H9 (cell line): ENCODE data around the gene CYB5B. TPM values are rescaled to one million over a fixed set of nuclear protein-coding genes. Genes with fewer than 3 reads are reported as not detected.

Experiments used
- DNase-seq: peaks from one replicate; pipeline ENCODE4 v3.0.0-alpha.2; 2017
- H2AFZ ChIP-seq: one replicate; pipeline ENCODE4 v1.6.1; 2013; ENCODE audit warnings: mild to moderate bottlenecking, low read length, control low read depth, moderate library complexity
- H2AK5ac ChIP-seq: 2 replicates; pipeline ENCODE4 v1.6.1; 2013; ENCODE audit warnings: low read length, control low read depth, mixed read lengths; ENCODE audit not compliant: insufficient read length
- H2BK120ac ChIP-seq: one replicate; pipeline ENCODE4 v1.6.1; 2013; ENCODE audit warnings: low read depth, mild to moderate bottlenecking, low read length, control low read depth, inconsistent platforms; ENCODE audit not compliant: poor library complexity, severe bottlenecking
- H2BK12ac ChIP-seq: 2 replicates; pipeline ENCODE4 v1.6.1; 2013; ENCODE audit warnings: low read length, control low read depth, mixed read lengths, low read depth; ENCODE audit not compliant: insufficient read length
- H2BK15ac ChIP-seq: 2 replicates; pipeline ENCODE4 v1.6.1; 2013; ENCODE audit warnings: low read depth, low read length, control low read depth
- H2BK20ac ChIP-seq: one replicate; pipeline ENCODE4 v1.6.1; 2013; ENCODE audit warnings: low read depth, mild to moderate bottlenecking, low read length, control low read depth, inconsistent platforms; ENCODE audit not compliant: poor library complexity, severe bottlenecking
- H2BK5ac ChIP-seq: 2 replicates; pipeline ENCODE4 v1.6.1; 2013; ENCODE audit warnings: low read length, control low read depth, mixed read lengths; ENCODE audit not compliant: insufficient read length
- H3K14ac ChIP-seq: 2 replicates; pipeline ENCODE4 v1.6.1; 2013; ENCODE audit warnings: low read length, control low read depth; ENCODE audit not compliant: insufficient read depth
- H3K18ac ChIP-seq: 2 replicates; pipeline ENCODE4 v1.6.1; 2013; ENCODE audit warnings: low read depth, mild to moderate bottlenecking, mixed read lengths, low read length, control low read depth; ENCODE audit not compliant: insufficient read length
- H3K23ac ChIP-seq: 2 replicates; pipeline ENCODE4 v1.6.1; 2013; ENCODE audit warnings: low read length, control low read depth, mixed read lengths, low read depth; ENCODE audit not compliant: insufficient read length
- H3K23me2 ChIP-seq: 2 replicates; pipeline ENCODE4 v1.6.1; 2013; ENCODE audit warnings: low read depth, mild to moderate bottlenecking, mixed read lengths, low read length, control low read depth; ENCODE audit not compliant: insufficient read length, poor library complexity, severe bottlenecking
- H3K27ac ChIP-seq: 2 replicates; pipeline ENCODE4 v1.5.1; 2013; ENCODE audit warnings: low read length, control low read depth, mixed read lengths, low read depth; ENCODE audit not compliant: insufficient read length
- H3K27me3 ChIP-seq: 2 replicates; pipeline ENCODE4 v1.6.1; 2013; ENCODE audit warnings: low read length, control low read depth, inconsistent platforms; ENCODE audit not compliant: insufficient read depth
- H3K4ac ChIP-seq: 2 replicates; pipeline ENCODE4 v1.6.1; 2013; ENCODE audit warnings: low read depth, mild to moderate bottlenecking, control low read depth, inconsistent platforms, low read length, moderate library complexity
- H3K4me1 ChIP-seq: 2 replicates; pipeline ENCODE4 v1.6.1; 2013; ENCODE audit warnings: low read length, control low read depth, inconsistent platforms; ENCODE audit not compliant: insufficient read depth
- H3K4me2 ChIP-seq: 2 replicates; pipeline ENCODE4 v1.6.1; 2013; ENCODE audit warnings: low read length, control low read depth, mixed read lengths; ENCODE audit not compliant: insufficient read length, insufficient read depth
- H3K56ac ChIP-seq: 2 replicates; pipeline ENCODE4 v1.6.1; 2013; ENCODE audit warnings: low read depth, mild to moderate bottlenecking, mixed read lengths, low read length, control low read depth; ENCODE audit not compliant: insufficient read length
- H3K79me1 ChIP-seq: 2 replicates; pipeline ENCODE4 v1.6.1; 2013; ENCODE audit warnings: low read depth, mild to moderate bottlenecking, moderate library complexity, low read length, control low read depth, inconsistent platforms; ENCODE audit not compliant: insufficient read depth, poor library complexity, severe bottlenecking
- H3K79me2 ChIP-seq: 2 replicates; pipeline ENCODE4 v1.6.1; 2013; ENCODE audit warnings: low read length, control low read depth, inconsistent platforms; ENCODE audit not compliant: insufficient read depth
- H3K9ac ChIP-seq: 2 replicates; pipeline ENCODE4 v1.6.1; 2013; ENCODE audit warnings: low read length, control low read depth, mixed read lengths; ENCODE audit not compliant: insufficient read length; ENCODE audit errors: extremely low read depth
- H3K9me3 ChIP-seq: one replicate; pipeline ENCODE4 v1.6.1; 2013; ENCODE audit warnings: low read depth, low read length, inconsistent platforms; ENCODE audit not compliant: control insufficient read depth
- H3T11ph ChIP-seq: one replicate; pipeline ENCODE4 v1.6.1; 2013; ENCODE audit warnings: mild to moderate bottlenecking, low read length, control low read depth, inconsistent platforms
- H4K20me1 ChIP-seq: one replicate; pipeline ENCODE4 v1.6.1; 2013; ENCODE audit not compliant: control insufficient read depth, insufficient read length, insufficient read depth
- H4K5ac ChIP-seq: 2 replicates; pipeline ENCODE4 v1.6.1; 2013; ENCODE audit warnings: low read depth, mild to moderate bottlenecking, mixed read lengths, low read length, control low read depth; ENCODE audit not compliant: insufficient read length
- H4K8ac ChIP-seq: replicated peaks from 2 replicates; pipeline ENCODE4 v1.6.1; 2013; ENCODE audit warnings: low read length, control low read depth, mixed read lengths, low read depth; ENCODE audit not compliant: insufficient read length
- H4K91ac ChIP-seq: 2 replicates; pipeline ENCODE4 v1.6.1; 2013; ENCODE audit warnings: low read depth, mild to moderate bottlenecking, moderate library complexity, mixed read lengths, low read length, control low read depth; ENCODE audit not compliant: insufficient read length
- H3K27ac Mint-ChIP-seq, 3 experiments: 2 replicates in 2 of 3; 3 replicates in 1 of 3; pipeline ENCODE4 v1.8.0; 2020 to 2021; ENCODE audit warnings: mixed read lengths in 3 of 3, mild to moderate bottlenecking in 1 of 3, moderate library complexity in 1 of 3
- H3K27me3 Mint-ChIP-seq: 2 replicates; pipeline ENCODE4 v1.8.0; 2021; ENCODE audit warnings: low read depth, mild to moderate bottlenecking, moderate library complexity, mixed read lengths
- H3K36me3 Mint-ChIP-seq, 3 experiments: 2 replicates in 2 of 3; 3 replicates in 1 of 3; pipeline ENCODE4 v1.8.0; 2020 to 2021; ENCODE audit warnings: low read depth in 3 of 3, mixed read lengths in 3 of 3; ENCODE audit not compliant: insufficient read depth in 1 of 3
- H3K4me1 Mint-ChIP-seq, 2 experiments: 2 replicates each; pipeline ENCODE4 v1.8.0; 2020; ENCODE audit warnings: mixed read lengths in 2 of 2
- H3K4me3 Mint-ChIP-seq, 2 experiments: 2 replicates in 1 of 2; 3 replicates in 1 of 2; pipeline ENCODE4 v1.8.0; 2020 to 2021; ENCODE audit warnings: mild to moderate bottlenecking in 2 of 2, mixed read lengths in 2 of 2, moderate library complexity in 1 of 2
- H3K9me3 Mint-ChIP-seq, 2 experiments: 2 replicates in 1 of 2; 3 replicates in 1 of 2; pipeline ENCODE4 v1.8.0; 2020; ENCODE audit warnings: mild to moderate bottlenecking in 2 of 2, mixed read lengths in 2 of 2, moderate library complexity in 1 of 2
- CTCF ChIP-seq: fragments of 200-600 bp; sonication (generic); conservative IDR thresholded peaks from 3 replicates; pipeline ENCODE4 v1.8.0; 2021; ENCODE audit warnings: antibody characterized with exemption, mild to moderate bottlenecking
- WGBS: extraction: QIAGEN DNeasy Blood & Tissue Kit; methylation state at CpG from one replicate; pipeline ENCODE4 v1.1.7; 2013; ENCODE audit warnings: missing lambda C conversion rate, low lambda C conversion rate, mixed read lengths; ENCODE audit not compliant: insufficient read length; ENCODE audit errors: extremely low coverage; 5-methylcytosine and 5-hydroxymethylcytosine counted together
- total RNA-seq: library from RNA; stranded (reverse); gene quantifications from 2 replicates; pipeline ENCODE4 v1.2.1, GENCODE V29; 2021

The CYB5B gene
- total RNA-seq, 1 experiment from 2014 or later, result 126 TPM

GRCh38 chr16:69408475-69408874, 15.9 kb upstream of the CYB5B start:
- no peak overlapping the region for H3K4me3 Mint-ChIP-seq
- no peak overlapping the region for H2AK5ac ChIP-seq
- H3K14ac ChIP-seq, result no peak overlapping the region
- H3K4me1 ChIP-seq, result peaks cover 3% of the 10 kb centered on the region; the same call in 1 of the 2 replicates
- no peak overlapping the region for H2AFZ ChIP-seq
- no peak overlapping the region for H4K8ac ChIP-seq
- H3K23me2 ChIP-seq, result no peaks in the 10 kb centered on the region
- no peak overlapping the region for H2BK20ac ChIP-seq
- no peaks in the 10 kb centered on the region for H3K79me1 ChIP-seq
- no peak overlapping the region for H2BK120ac ChIP-seq
- H3K9ac ChIP-seq, result no peak overlapping the region
- H3K9me3 Mint-ChIP-seq, result peaks cover 0 to 1% of the 10 kb centered on the region in 2 experiments; a peak in 2 of 5 replicates
- DNase-seq, result no peak
- no peak for TF ChIP-seq CTCF
- no peak overlapping the region for H3K4ac ChIP-seq
- H2BK15ac ChIP-seq, result no peak overlapping the region
- no peak overlapping the region for H3K56ac ChIP-seq
- no peak overlapping the region for H3K4me2 ChIP-seq
- no peak overlapping the region for H3K27ac ChIP-seq
- H3K23ac ChIP-seq, result no peak overlapping the region
- H3K79me2 ChIP-seq, result no peaks in the 10 kb centered on the region
- no peak overlapping the region for H2BK5ac ChIP-seq
- peaks cover 8 to 9% of the 10 kb centered on the region in 2 experiments for H3K4me1 Mint-ChIP-seq
- no peak overlapping the region for H3K27ac Mint-ChIP-seq
- no CpG with 5 or more reads among the region's 6 CpGs for WGBS
- H3K36me3 Mint-ChIP-seq, result no peaks in the 10 kb centered on the region
- H3K9me3 ChIP-seq, result no peaks in the 10 kb centered on the region
- H4K5ac ChIP-seq, result no peak overlapping the region
- no peaks in the 10 kb centered on the region for H3K27me3 ChIP-seq
- no peak overlapping the region for H3T11ph ChIP-seq
- H4K91ac ChIP-seq, result no peak overlapping the region
- H3K27me3 Mint-ChIP-seq, result no peaks in the 10 kb centered on the region
- H4K20me1 ChIP-seq, result no peaks in the 10 kb centered on the region
- H2BK12ac ChIP-seq, result no peak overlapping the region
- H3K18ac ChIP-seq, result no peak overlapping the region
